GM19463 (cell line): Measurements from ENCODE around the gene CHRNE.
"Not testable (repeated sequence)": the region's sequence is repeated elsewhere in the genome, so short reads cannot be mapped to it uniquely, and the experiment has no call there.

ENCODE experiments used
- ATAC-seq: cut with Tn5 transposase; IDR thresholded peaks from one replicate; pipeline ENCODE4 v1.9.1; 2021; ENCODE audit warnings: mild to moderate bottlenecking, moderate library complexity; ENCODE audit not compliant: unreplicated experiment

CHRNE gene

DNA sequence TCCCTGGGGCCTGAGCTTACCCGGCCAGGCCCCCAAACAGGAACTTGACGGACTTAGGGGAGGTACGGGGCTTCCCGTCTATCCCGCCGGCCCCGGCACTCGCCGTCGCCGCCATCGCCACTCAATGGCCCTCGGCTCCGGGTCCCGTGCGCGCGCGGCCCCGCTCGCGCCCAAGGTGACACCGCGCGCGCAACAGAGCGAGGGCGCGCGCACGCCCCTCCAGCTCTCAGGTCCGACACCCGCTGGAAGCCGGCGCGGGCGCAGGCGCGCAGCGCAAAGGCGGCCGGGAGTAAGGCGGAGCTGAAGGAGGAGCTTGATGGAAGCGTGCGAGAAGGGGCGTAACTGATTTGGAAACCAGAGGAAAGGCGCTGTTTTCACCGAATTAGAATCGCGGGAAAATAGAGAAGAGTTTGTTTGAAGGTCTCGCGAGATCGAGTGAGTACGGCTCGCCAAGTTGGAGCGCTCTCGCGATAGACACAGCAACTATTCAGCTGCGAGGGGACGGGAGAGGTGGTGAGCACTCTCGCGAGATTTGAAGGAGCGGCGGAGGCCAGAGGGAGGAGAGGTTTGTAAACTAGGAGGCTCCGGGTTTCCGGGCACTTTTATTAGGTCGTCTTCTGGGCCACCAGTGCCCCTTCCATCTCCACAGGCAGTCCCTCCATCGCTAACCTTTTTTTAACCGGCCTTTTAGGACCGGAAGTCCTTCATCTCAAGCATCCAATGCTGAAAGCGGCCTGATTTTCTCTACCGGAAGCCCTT is 37.1 kb upstream of the CHRNE start, which contains the start of the genes RNF167 and SLC25A11:
Gene RNF167, plus strand, starts transcription at position 473 of the 759 bp plus-strand sequence. CDS start 642 bp downstream, outside the sequence.
Gene SLC25A11, minus strand, starts transcription at position 251 of the 759 bp plus-strand sequence. Its CDS starts 136 bp downstream, at position 115.
- ATAC-seq: peak; percentile 75

DNA sequence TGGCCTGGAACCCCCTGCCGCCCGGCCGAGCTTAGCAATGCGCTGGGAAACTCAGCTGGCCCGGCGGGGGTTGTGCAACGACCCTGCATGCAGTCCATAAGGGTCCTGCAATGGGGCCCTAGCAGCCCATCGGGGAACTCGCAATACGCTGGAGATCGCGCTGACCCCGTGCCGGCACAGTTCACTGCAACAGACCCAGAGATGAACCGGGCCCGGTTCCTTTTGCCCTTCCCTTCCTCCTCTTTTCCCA is 36.6 kb upstream of the CHRNE start:
- ATAC-seq: no peak

DNA sequence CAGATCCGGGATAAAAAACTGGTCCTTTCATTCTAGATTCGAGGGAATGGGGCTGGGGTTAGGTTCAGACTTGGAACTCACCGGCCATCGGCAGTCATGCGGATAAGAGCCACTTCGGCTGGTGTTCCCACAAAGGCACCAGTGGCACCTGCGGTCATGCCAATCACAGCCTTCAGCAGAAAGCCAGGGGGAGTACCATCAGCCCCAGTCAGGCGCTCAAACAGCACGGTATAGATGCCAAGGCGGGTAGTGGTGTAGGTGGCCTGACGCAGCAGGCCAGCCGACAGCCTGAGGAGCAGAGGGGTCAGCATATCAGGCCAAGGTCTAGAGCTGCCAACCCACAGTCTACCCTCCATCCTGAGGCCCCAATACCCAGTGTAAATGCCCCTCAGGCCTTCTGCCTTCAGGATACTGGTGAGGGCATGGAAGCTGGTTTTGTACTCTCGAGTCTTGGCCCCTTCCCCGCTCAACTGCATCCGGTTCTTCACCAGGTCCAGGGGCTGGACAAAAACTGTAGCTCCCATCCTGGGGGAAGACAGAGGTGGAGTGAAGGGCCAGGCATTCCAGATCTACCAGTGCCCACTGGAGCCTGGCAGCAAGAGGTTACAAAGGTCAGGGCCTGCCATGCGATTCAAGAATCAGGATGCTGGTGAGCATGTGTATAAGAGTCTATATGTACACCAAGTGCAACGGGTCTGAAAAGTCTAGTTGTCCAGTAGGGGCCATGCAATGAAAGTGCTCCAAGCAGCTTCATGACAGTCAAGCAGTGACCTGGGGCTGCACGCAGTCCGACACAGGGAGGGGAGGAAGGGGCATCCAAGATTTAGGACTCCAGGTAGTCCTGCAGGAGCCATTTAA is 36.0 kb upstream of the CHRNE start:
- no peak for ATAC-seq

DNA sequence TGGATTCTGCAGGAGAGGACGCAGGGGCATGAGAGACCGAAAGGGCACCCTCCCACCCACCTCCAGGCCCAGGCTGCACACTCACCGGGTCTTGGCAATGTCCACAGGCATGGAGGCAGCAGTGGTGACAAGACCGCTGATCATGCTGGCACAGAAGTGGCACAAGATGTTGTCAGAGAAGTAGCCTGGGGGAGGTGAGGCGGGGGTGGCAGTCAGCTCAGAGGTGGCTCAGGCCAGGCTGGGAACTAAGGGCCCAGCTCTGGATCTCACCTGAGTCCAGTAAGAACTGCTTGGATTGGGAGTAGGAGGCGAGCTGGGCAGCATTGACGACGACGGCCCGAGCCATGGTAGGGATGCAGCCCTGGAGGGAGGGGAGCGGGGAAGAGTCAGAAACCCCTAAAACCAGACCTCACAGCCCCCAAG is 35.2 kb upstream of the CHRNE start:
- no peak for ATAC-seq

DNA sequence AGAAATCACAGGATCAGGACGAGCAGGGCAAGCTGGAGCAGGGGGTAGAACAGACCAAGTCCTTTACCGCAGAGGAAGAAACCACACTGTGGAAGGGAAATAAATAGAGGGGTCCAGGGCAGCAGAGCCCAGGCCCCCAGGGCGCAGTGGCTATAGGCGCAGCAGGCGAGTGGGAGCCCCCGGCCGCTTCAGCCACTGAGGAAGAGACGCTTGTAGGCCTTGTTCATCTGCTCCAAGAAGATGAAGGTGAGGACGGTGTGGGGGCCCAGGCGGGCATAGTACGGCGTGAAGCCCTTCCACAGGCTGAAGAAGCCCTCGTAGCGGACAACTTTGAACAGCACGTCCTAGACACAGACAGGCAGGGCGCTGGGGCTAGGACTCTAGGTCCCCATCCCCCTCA is 34.7 kb upstream of the CHRNE start:
- ATAC-seq: no peak

DNA sequence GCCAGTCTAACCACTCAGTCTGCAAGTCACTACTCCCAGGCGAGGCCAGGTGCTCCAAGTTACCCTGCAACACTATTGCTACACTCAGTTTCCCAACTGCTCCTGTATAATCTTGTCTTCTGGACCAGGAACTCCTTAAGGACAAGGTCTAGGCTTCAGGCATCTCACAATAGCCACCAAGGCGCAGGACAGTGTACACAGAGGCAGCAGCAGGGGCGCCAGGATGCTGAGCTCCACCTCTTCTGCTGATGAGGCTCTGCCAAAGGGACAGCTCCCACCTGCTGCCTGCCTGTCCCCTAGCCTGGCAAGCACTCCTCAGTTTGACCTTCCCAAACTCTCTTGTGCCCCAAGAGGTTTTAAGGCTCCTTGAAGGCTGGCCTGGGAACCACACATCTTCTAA is 33.5 kb upstream of the CHRNE start:
- ATAC-seq: no peak

DNA sequence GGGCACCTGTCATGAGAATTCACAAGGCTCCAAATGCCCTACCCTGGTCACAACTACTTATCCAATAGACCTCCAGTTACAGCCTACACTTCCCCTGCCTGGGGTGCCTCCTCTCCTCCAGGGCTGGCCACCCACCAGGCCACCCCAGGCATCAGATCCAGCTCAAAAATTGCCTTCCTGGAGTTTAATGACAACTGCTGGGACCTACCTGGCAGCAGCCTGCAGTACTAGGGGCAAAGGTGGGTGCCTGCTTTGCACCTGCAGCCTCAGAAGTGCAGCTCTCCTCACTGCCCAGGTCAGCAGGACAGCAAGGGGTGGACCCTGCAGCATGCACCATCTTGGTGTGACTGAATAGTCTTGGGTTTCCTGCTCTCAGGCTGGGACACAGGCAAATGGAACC is 32.8 kb upstream of the CHRNE start:
- no peak for ATAC-seq

DNA sequence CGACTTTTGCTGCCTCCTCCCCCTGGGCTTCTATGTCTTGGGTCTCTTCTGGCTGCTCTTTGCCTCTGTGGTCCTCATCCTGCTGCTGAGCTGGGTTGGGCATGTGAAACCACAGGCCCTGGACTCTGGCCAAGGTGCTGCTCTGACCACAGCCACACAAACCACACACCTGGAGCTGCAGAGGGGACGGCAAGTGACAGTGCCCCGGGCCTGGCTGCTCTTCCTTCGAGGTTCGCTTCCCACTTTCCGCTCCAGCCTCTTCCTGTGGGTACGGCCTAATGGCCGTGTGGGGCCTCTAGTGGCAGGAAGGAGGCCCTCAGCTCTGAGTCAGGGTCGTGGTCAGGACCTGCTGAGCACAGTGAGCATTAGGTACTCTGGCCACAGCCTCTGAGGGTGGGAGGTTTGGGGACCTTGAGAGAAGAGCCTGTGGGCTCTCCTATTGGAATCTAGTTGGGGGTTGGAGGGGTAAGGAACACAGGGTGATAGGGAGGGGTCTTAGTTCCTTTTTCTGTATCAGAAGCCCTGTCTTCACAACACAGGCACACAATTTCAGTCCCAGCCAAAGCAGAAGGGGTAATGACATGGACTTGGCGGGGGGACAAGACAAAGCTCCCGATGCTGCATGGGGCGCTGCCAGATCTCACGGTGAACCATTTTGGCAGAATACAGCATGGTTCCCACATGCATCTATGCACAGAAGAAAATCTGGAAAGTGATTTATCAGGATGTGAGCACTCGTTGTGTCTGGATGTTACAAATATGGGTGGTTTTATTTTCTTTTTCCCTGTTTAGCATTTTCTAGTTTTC is 31.5 kb upstream of the CHRNE start:
- no peak for ATAC-seq

DNA sequence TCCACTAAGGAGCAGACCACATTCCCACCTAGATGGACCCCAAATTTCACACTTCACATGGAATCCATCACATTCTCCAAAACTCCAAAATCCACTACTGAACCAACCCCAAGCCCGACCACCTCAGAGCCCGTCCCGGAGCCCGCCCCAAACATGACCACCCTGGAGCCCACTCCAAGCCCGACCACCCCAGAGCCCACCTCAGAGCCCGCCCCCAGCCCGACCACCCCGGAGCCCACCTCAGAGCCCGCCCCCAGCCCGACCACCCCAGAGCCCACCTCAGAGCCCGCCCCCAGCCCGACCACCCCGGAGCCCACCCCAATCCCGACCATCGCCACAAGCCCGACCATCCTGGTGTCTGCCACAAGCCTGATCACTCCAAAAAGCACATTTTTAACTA is 30.7 kb upstream of the CHRNE start:
- no peak for ATAC-seq

DNA sequence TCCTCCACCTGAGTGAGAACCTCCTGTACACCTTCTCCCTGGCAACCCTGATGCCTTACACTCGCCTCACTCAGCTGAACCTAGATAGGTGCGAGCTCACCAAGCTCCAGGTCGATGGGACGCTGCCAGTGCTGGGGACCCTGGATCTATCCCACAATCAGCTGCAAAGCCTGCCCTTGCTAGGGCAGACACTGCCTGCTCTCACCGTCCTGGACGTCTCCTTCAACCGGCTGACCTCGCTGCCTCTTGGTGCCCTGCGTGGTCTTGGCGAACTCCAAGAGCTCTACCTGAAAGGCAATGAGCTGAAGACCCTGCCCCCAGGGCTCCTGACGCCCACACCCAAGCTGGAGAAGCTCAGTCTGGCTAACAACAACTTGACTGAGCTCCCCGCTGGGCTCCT is 29.9 kb upstream of the CHRNE start:
- no peak for ATAC-seq

DNA sequence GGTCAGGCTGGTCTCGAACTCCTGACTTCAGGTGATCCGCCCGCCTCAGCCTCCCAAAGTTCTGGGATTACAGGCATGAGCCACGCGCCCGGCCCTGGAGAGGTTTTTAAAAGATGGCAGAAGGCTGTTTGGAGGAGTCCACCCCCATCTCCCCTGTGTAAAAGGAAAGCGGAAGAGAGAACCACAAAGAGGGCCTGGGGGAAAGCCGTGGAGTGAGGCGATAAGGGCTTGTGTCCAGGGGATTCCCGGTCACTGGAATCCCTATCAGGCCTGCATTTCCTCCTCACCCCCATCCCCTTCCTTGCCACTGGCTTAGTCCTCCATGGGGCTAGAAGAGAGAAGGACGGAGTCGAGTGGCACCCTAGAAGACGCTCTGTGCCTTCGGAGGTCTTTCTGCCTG is 29.1 kb upstream of the CHRNE start, which contains the start of gene GP1BA:
Gene GP1BA, plus strand, starts transcription at position 315 of the 400 bp plus-strand sequence. CDS start 328 bp downstream, outside the sequence.
- no peak for ATAC-seq

DNA sequence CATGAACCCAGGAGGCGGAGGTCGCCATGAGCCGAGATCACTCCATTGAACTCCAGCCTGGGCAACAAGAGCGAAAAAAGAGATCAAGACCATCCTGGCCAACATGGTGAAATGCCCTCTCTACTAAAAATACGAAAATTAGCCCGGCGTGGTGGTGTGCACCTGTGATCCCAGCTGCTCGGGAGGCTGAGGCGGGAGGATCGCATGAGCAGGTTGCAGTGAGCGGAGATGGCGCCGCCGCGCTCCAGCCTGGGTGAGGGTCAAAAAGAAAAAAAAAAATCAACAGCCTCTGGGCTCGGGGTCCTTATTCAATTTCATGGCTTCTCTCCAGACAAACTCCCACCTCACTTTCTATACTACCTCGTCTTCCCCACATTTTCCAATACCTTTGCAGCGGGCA is 26.0 kb upstream of the CHRNE start:
- no peak for ATAC-seq

DNA sequence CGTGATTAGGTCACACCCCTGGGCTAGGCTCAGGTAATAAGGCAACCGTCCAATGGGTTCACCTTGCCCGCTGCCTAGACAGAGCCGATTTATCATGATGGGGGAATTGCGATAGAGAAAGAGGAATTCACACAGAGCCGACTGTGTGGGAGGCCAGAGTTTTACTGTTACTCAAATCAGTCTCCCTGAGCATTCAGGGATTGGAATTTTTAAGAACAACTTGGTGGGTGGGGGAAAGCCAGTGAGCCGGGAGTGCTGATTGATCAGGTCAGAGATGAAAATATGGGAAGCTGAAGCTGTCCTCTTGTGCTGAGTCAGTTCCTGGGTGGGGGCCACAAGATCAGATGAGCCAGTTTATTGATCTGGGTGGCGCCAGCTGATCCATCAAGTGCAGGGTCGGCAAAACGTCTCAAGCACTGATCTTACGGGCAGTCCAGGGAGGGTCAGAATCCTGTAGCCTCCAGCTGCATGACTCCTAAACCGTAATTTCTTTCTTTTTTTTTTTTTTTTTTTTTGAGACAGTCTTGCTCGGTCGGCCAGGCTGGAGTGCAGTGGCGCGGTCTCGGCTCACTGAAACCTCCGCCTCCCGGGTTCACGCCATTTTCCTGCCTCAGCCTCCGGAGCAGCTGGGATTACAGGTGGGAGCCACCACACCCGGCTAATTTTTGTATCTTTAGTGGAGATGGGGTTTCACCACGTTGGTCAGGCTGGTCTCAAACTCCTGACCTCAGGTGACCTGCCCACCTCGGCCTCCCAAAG is 23.9 kb upstream of the CHRNE start:
- ATAC-seq: not testable (repeated sequence)

DNA sequence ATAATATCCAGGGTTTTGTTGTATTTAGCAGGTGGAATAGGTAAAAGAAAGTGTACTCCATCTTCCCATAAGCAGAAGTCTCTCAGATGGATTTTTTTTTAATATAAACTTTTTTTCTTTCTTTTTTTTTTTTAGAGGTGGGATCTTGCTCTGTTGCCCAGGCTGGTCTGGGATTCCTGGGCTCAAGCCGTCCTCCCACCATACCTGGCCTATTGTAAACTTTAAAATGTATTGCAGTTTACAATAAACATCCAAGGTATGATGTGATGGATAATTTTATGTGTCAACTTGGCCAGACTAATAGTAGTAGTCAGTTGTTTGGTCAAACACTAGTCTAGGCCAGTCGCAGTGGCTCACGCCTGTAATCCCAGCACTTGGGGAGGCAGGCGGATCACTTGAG is 18.4 kb upstream of the CHRNE start:
- no peak for ATAC-seq

DNA sequence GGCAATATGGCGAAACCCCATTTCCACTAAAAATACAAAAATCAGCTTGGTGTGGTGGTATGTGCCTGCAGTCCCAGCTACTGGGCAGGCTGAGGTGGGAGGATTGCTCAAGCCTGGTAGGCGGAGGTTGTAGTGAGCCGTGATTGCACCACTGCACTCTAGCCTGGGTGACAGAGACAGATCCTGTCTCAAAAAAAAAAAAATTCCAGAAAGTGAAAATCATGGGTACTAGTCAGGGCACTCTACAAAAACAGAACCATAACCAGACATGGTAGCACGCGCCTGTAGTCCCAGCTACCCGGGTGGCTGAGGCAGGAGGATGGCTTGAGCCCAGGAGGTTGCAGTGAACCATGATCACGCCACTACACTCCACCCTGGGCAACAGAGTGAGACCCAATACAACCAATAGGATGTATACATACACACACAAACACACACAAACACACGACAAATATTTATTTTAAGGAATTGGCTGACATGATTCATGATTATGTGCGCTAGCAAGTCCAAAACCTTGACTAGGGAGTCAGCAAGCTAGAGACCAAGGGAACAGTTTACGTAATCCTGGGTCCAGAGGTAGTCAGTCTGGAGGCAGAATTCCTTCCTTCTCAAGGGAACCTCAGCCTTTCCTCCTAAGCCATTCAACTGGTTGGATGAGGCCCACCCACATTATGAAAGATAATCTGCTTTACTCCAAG is 17.6 kb upstream of the CHRNE start:
- no peak for ATAC-seq

DNA sequence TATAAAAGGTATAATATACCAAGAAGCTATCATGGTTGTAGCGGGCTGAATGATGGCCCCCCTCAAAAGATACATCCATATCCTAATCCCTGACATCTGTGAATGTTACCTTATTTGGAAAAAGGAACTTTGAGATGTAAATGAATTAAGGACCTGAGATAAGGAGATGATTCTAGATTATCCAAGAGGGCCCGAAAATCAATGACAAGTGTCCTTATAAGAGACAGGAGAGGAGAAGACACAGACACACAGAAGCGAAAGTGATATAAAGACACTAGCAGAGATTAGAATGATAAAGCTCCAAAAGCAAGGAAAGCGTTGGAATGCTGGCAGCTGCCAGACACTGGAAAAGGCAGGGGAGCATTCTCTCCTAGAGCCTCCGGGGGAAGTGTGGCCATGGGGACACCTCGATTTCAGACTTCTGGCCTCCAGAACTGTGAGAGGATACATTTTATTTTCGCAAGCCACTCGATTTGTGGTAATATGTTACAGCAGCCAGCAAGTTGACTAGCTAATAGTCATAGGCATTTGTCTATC is 16.7 kb upstream of the CHRNE start:
- no peak for ATAC-seq

DNA sequence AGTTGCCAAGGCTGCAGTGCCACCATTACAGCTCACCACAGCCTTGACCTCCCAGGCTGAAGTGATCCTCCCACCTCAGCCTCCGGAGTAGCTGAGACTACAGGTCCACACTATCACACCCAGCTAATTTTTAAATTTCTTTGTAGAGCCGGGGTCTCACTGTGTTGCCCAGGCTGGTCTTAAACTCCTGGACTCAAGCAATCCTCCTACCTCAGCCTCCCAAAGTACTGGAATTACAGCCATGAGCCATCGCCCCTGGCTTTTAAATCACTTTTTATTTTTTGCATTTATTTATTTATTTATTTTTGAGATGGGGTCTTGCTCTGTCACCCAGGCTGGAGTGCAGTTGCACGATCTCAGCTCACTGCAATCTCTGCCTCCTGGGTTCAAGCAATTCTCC is 11.7 kb upstream of the CHRNE start:
- not testable (repeated sequence) for ATAC-seq

DNA sequence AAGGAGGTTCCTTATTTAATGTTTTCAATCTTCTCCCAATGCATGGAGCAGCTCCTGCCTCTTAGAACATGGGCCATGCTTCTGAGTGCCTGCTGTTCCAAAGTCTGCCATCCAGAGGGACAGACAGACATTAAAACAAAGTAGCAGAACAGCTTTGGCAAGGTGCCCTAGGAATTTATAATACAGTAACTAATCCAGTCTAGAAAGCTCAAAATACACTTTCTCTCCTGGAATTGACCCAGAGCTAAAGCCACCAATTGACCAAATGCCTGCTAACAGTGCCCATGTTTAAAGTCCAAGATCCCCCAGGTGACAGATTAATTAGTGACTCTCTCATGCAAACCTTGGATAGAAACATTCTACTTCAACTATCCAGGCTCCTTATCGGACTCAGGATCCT is 11.1 kb upstream of the CHRNE start:
- no peak for ATAC-seq

DNA sequence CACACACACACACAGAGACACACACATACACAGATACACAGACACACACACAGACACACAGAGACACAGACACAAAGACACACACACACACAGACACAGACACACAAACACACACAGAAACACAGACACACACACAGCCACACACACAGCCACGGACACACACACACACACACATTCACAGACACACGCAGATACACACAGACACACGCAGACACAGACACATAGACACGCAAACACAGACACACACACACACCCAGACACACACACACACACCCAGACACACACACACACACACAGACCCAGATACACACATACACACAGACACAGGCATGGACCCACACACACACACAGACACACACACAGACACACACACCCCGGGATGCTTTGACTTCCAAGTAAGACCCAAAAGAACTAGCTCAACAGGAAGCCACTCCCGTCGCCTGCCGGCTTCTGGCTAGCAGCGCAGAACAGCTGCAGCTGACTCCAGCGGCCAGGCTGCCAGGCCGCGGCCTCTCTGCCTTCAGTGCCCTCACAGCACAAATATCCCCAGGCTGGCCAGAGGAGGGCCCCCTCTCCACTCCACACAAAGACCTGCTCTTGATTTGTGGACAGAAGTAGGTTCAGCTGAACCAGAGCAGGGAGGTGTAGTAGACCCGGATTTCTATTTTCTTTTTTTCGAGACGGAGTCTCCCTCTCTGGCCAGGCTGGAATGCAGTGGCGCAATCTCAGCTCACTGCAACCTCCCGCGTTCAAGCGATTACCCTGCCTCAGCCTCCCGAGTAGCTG is 6.0 kb upstream of the CHRNE start:
- ATAC-seq: no peak
